H1 (cell line): ENCODE data around the gene RCAN2. TPM values are rescaled to one million over a fixed set of nuclear protein-coding genes. Genes with fewer than 3 reads are reported as not detected.

Experiments used
- CTCF ChIA-PET: fragments of 300-600 bp; sonication (Branson Sonifier 250); formaldehyde crosslinking; loops from one replicate; lab custom pipeline; 2021; ENCODE audit not compliant: partially characterized antibody; lab: Charles Lee
- POLR2A ChIA-PET: fragments of 300-600 bp; sonication (Branson Sonifier 250); formaldehyde crosslinking; loops from one replicate; lab custom pipeline; 2021; ENCODE audit warnings: inconsistent platforms; ENCODE audit not compliant: partially characterized antibody; lab: Charles Lee
- DNase-seq, 2 experiments: peaks; one replicate each; pipeline versions ENCODE4 v3.0.0 to v3.0.0-alpha.2; 2010 to 2022; ENCODE audit warnings: low spot score in 2 of 2, low read depth in 1 of 2, mixed read lengths in 1 of 2
- FAIRE-seq: peaks from 2 replicates; lab custom pipeline; 2011; peaks lifted over from hg19 to GRCh38; lab: Jason Lieb, UNC
- H2AFZ ChIP-seq: 2 replicates; pipeline ENCODE4 v1.8.1; 2012; ENCODE audit warnings: low read length, inconsistent platforms
- H2AK5ac ChIP-seq: 2 replicates; pipeline ENCODE4 v1.6.1; 2013; ENCODE audit warnings: low read depth, low read length
- H2BK120ac ChIP-seq: replicated peaks from 2 replicates; pipeline ENCODE3; 2013; ENCODE audit warnings: low read depth, low read length, inconsistent platforms
- H2BK12ac ChIP-seq: 2 replicates; pipeline ENCODE4 v1.6.1; 2013; ENCODE audit warnings: low read depth, low read length
- H2BK15ac ChIP-seq: 2 replicates; pipeline ENCODE4 v1.6.1; 2013; ENCODE audit warnings: low read length
- H2BK20ac ChIP-seq: 2 replicates; pipeline ENCODE4 v1.6.1; 2013; ENCODE audit warnings: low read length
- H2BK5ac ChIP-seq: 2 replicates; pipeline ENCODE4 v1.6.1; 2013; ENCODE audit warnings: low read depth, low read length
- H3K14ac ChIP-seq: 2 replicates; pipeline ENCODE4 v1.6.1; 2013; ENCODE audit warnings: inconsistent platforms; ENCODE audit not compliant: insufficient read length
- H3K18ac ChIP-seq: 2 replicates; pipeline ENCODE4 v1.6.1; 2013; ENCODE audit warnings: low read length; ENCODE audit errors: extremely low read depth
- H3K23ac ChIP-seq: 2 replicates; pipeline ENCODE4 v1.6.1; 2013; ENCODE audit warnings: inconsistent platforms; ENCODE audit not compliant: insufficient read length
- H3K23me2 ChIP-seq: 2 replicates; pipeline ENCODE4 v1.6.1; 2013; ENCODE audit warnings: low read depth, low read length
- H3K27ac ChIP-seq: 2 replicates; pipeline ENCODE4 v1.6.1; 2011; ENCODE audit warnings: low read depth, low read length, inconsistent platforms
- H3K27me3 ChIP-seq, 4 experiments: replicated peaks in 1 of 4; 1 replicate in 1 of 4; 2 replicates in 3 of 4; pipeline versions ENCODE4 v1.6.1 to v1.8.1; 2011 to 2013; ENCODE audit warnings: low read length in 3 of 4, mild to moderate bottlenecking in 3 of 4, inconsistent platforms in 2 of 4, mixed read lengths in 2 of 4, moderate library complexity in 1 of 4; ENCODE audit not compliant: control insufficient read depth in 3 of 4, insufficient read depth in 3 of 4; ENCODE audit errors: extremely low read depth in 1 of 4
- H3K36me3 ChIP-seq, 4 experiments: 2 replicates each; pipeline versions ENCODE4 v1.6.1 to v1.8.1; 2011 to 2013; ENCODE audit warnings: mild to moderate bottlenecking in 4 of 4, low read length in 3 of 4, moderate library complexity in 2 of 4, control low read depth in 1 of 4, inconsistent platforms in 1 of 4; ENCODE audit not compliant: insufficient read depth in 4 of 4, control insufficient read depth in 2 of 4
- H3K4ac ChIP-seq: replicated peaks from 2 replicates; pipeline ENCODE3; 2013; ENCODE audit warnings: low read length, low read depth, mixed read lengths, inconsistent platforms; ENCODE audit not compliant: insufficient read length
- H3K4me1 ChIP-seq, 4 experiments: replicated peaks in 1 of 4; 1 replicate in 1 of 4; 2 replicates in 3 of 4; pipeline versions ENCODE4 v1.6.1 to v1.8.1; 2011 to 2013; ENCODE audit warnings: low read length in 3 of 4, inconsistent platforms in 2 of 4, mixed read lengths in 1 of 4; ENCODE audit not compliant: insufficient read depth in 4 of 4, control insufficient read depth in 3 of 4
- H3K4me2 ChIP-seq, 2 experiments: 2 replicates each; pipeline versions ENCODE4 v1.6.1 to v1.8.1; 2011 to 2013; ENCODE audit warnings: low read depth in 2 of 2, low read length in 2 of 2, control low read depth in 1 of 2, inconsistent platforms in 1 of 2, mild to moderate bottlenecking in 1 of 2; ENCODE audit not compliant: insufficient read depth in 1 of 2
- H3K4me3 ChIP-seq, 4 experiments: fragments of 200-600, 300-600 bp in 1 of 4; sonication (generic), shearing (Covaris generic), sonication (Bioruptor Twin) in 1 of 4; 2 replicates each; pipeline versions ENCODE4 v1.5.1 to v1.8.1; 2011 to 2016; ENCODE audit warnings: low read length in 4 of 4, low read depth in 3 of 4, control low read depth in 2 of 4, inconsistent platforms in 2 of 4, mild to moderate bottlenecking in 2 of 4, mixed read lengths in 1 of 4, moderate library complexity in 1 of 4; ENCODE audit not compliant: insufficient read depth in 2 of 4; ENCODE audit errors: extremely low read depth in 1 of 4
- H3K56ac ChIP-seq: replicated peaks from 2 replicates; pipeline ENCODE3; 2013; ENCODE audit warnings: low read depth, mild to moderate bottlenecking, mixed read lengths, low read length, inconsistent platforms; ENCODE audit not compliant: insufficient read length
- H3K79me1 ChIP-seq: 2 replicates; pipeline ENCODE4 v1.6.1; 2013; ENCODE audit warnings: low read depth, low read length, control low read depth
- H3K79me2 ChIP-seq, 2 experiments: 2 replicates each; pipeline versions ENCODE4 v1.6.1 to v1.8.1; 2012 to 2013; ENCODE audit warnings: low read length in 2 of 2, mild to moderate bottlenecking in 2 of 2, inconsistent platforms in 1 of 2; ENCODE audit not compliant: insufficient read depth in 2 of 2, control insufficient read depth in 1 of 2
- H3K9ac ChIP-seq, 4 experiments: replicated peaks in 1 of 4; 1 replicate in 1 of 4; 2 replicates in 3 of 4; pipeline versions ENCODE4 v1.6.1 to v1.8.1; 2011 to 2013; ENCODE audit warnings: low read depth in 3 of 4, low read length in 3 of 4, control low read depth in 2 of 4, mild to moderate bottlenecking in 2 of 4, moderate library complexity in 2 of 4, inconsistent platforms in 1 of 4; ENCODE audit errors: extremely low read depth in 1 of 4
- H3K9me3 ChIP-seq, 2 experiments: 2 replicates each; pipeline versions ENCODE4 v1.6.1 to v1.8.1; 2012 to 2013; ENCODE audit warnings: mild to moderate bottlenecking in 2 of 2, moderate library complexity in 2 of 2, control low read depth in 1 of 2, inconsistent platforms in 1 of 2, low read depth in 1 of 2, low read length in 1 of 2, mixed read lengths in 1 of 2; ENCODE audit not compliant: insufficient read depth in 2 of 2
- H4K20me1 ChIP-seq, 2 experiments: replicated peaks in 1 of 2; 2 replicates each; pipeline versions ENCODE3 to v1.8.1; 2011 to 2013; ENCODE audit warnings: inconsistent platforms in 2 of 2, low read length in 2 of 2, mild to moderate bottlenecking in 1 of 2; ENCODE audit not compliant: insufficient read depth in 2 of 2, control insufficient read depth in 1 of 2
- H4K5ac ChIP-seq: 2 replicates; pipeline ENCODE4 v1.6.1; 2013; ENCODE audit warnings: low read length, low read depth, mixed read lengths, inconsistent platforms; ENCODE audit not compliant: insufficient read length
- H4K8ac ChIP-seq: 2 replicates; pipeline ENCODE4 v1.8.0; 2013; ENCODE audit warnings: mild to moderate bottlenecking, moderate library complexity, low read length, inconsistent platforms; ENCODE audit not compliant: insufficient read depth; ENCODE audit errors: extremely low read depth
- H4K91ac ChIP-seq: replicated peaks from 2 replicates; pipeline ENCODE3; 2013; ENCODE audit warnings: low read length, mixed read lengths, inconsistent platforms; ENCODE audit not compliant: insufficient read length
- CHD2 ChIP-seq: IDR thresholded peaks from 2 replicates; pipeline ENCODE4 v1.6.1; 2012; ENCODE audit warnings: low read length, improper control_type of control experiment
- CREB1 ChIP-seq: IDR thresholded peaks from 2 replicates; pipeline ENCODE4 v1.6.1; 2012; ENCODE audit warnings: inconsistent platforms
- FOSL1 ChIP-seq: IDR thresholded peaks from 2 replicates; pipeline ENCODE4 v1.6.1; 2011; ENCODE audit warnings: mild to moderate bottlenecking, low read depth, low read length, moderate library complexity; ENCODE audit not compliant: insufficient read depth
- GABPA ChIP-seq: IDR thresholded peaks from 2 replicates; pipeline ENCODE4 v1.6.1; 2011; ENCODE audit warnings: mild to moderate bottlenecking, low read length, moderate library complexity, borderline replicate concordance; ENCODE audit not compliant: insufficient read depth
- HDAC6 ChIP-seq: IDR thresholded peaks from one replicate; pipeline ENCODE4 v1.7.1; 2012; ENCODE audit warnings: low read depth, mild to moderate bottlenecking, inconsistent platforms, low read length, moderate library complexity
- KDM1A ChIP-seq: fragments of 200-600, 300-600 bp; sonication (generic); IDR thresholded peaks from 2 replicates; pipeline ENCODE4 v1.7.1; 2016; ENCODE audit warnings: mild to moderate bottlenecking, low read length, borderline replicate concordance
- KDM4A ChIP-seq: IDR thresholded peaks from one replicate; pipeline ENCODE4 v1.7.1; 2012; ENCODE audit warnings: low read depth, mild to moderate bottlenecking, moderate library complexity, low read length, inconsistent platforms; ENCODE audit not compliant: severe bottlenecking
- RAD21 ChIP-seq, 2 experiments: IDR thresholded peaks in 1 of 2; conservative IDR thresholded peaks in 1 of 2; 2 replicates each; pipeline ENCODE4 v1.6.1; 2011; ENCODE audit warnings: low read depth in 2 of 2, low read length in 2 of 2, improper control_type of control experiment in 1 of 2, inconsistent platforms in 1 of 2, mild to moderate bottlenecking in 1 of 2, moderate library complexity in 1 of 2
- RNF2 ChIP-seq: fragments of 200-900, 300-1000 bp; sonication (generic); IDR thresholded peaks from 2 replicates; pipeline ENCODE4 v1.7.1; 2016; ENCODE audit warnings: borderline replicate concordance, low read depth, mild to moderate bottlenecking, antibody characterized with exemption, low read length; ENCODE audit not compliant: poor library complexity, severe bottlenecking; ENCODE audit errors: missing control alignments
- SRF ChIP-seq: IDR thresholded peaks from 2 replicates; pipeline ENCODE4 v1.6.1; 2011; ENCODE audit warnings: mild to moderate bottlenecking, low read depth, low read length, moderate library complexity
- TBP ChIP-seq: IDR thresholded peaks from 2 replicates; pipeline ENCODE4 v1.6.1; 2011; ENCODE audit warnings: low read depth, low read length, improper control_type of control experiment
- ZNF274 ChIP-seq: IDR thresholded peaks from 2 replicates; pipeline ENCODE4 v1.7.0; 2012; ENCODE audit warnings: low read length, borderline replicate concordance; ENCODE audit errors: extremely low read depth
- WGBS, 2 experiments: shearing (Covaris generic) in 1 of 2; methylation state at CpG; one replicate each; pipeline versions ENCODE4 v1.1.6 to v1.1.7; 2013 to 2015; ENCODE audit warnings: low lambda C conversion rate in 2 of 2, mixed read lengths in 2 of 2, inconsistent platforms in 1 of 2, low coverage in 1 of 2, missing lambda C conversion rate in 1 of 2; ENCODE audit not compliant: insufficient replicate concordance in 2 of 2, insufficient coverage in 1 of 2, insufficient read length in 1 of 2; ENCODE audit errors: extremely low coverage in 1 of 2, missing lambda C conversion rate in 1 of 2; 5-methylcytosine and 5-hydroxymethylcytosine counted together
- polyA plus RNA-seq, 7 experiments: library from polyadenylated mRNA; depleted of rRNA in 3 of 7; stranded (reverse) in 5 of 7; unstranded in 2 of 7; fragments of >200 nt in 5 of 7; fragments of 200-250 nt in 2 of 7; gene quantifications; 1 replicate in 5 of 7; 2 replicates in 1 of 7; 4 replicates in 1 of 7; pipeline versions ENCODE4 v1.2.1 to v1.2.3, GENCODE V29; 2011 to 2013; ENCODE audit warnings: missing spikeins in 2 of 7, mixed read lengths in 2 of 7
- total RNA-seq: library from RNA; stranded (reverse); fragmentation: NEBNext Ultra II Directional; extraction: Animal tissue kit (Norgen Biotek cat#: 25700); gene quantifications from 2 replicates; pipeline ENCODE4 v1.2.1, GENCODE V29; 2021
- TF ChIP-seq, protein P1 (sequence below): IDR thresholded peaks from 2 replicates; pipeline ENCODE4 v1.6.1; 2012; ENCODE audit warnings: low read length, inconsistent platforms

RCAN2 gene
- total and polyA plus RNA-seq, 2 of the 8 experiments (the other 6 are each of a cell fraction or from before 2014, with no cell fraction given) = 5.0 to 8.5 TPM

GRCh38 chr6:46454691-46455090, 36.6 kb downstream of the RCAN2 start:
- Histone ChIP-seq H2BK12ac (no peak overlapping the region), H2AFZ (no peak overlapping the region), H3K9ac (no peak overlapping the region), H4K20me1 (no peaks in the 10 kb centered on the region), H2BK15ac (no peak overlapping the region), H3K4me2 (no peak overlapping the region), H3K9me3 (no peaks in the 10 kb centered on the region), H3K4ac (no peak overlapping the region), H3K79me1 (no peaks in the 10 kb centered on the region), H2BK20ac (no peak overlapping the region), H3K36me3 (no peaks in the 10 kb centered on the region), H3K14ac (no peak overlapping the region), H4K91ac (no peak overlapping the region), H3K23me2 (no peaks in the 10 kb centered on the region), H3K27me3 (no peaks in the 10 kb centered on the region), H3K27ac (no peak overlapping the region), H3K4me1 (no peaks in the 10 kb centered on the region), H3K4me3 (no peak overlapping the region), H3K79me2 (no peaks in the 10 kb centered on the region), H2BK120ac (no peak overlapping the region), H3K23ac (no peak overlapping the region), H3K18ac (no peak overlapping the region), H2BK5ac (no peak overlapping the region), H4K5ac (no peak overlapping the region), H3K56ac (no peak overlapping the region), H4K8ac (no peak overlapping the region), H2AK5ac (no peak overlapping the region)
- no peak for FAIRE-seq
- WGBS, 2 experiments = 97% methylated on average over 1 of the region's 1 CpG; no CpG with 5 or more reads in 1 of the 2 experiments
- ChIA-PET POLR2A (no interaction called here), CTCF (no interaction called here)
- no peak for DNase-seq
- no peak for TF ChIP-seq TBP
- no peak for TF ChIP-seq SRF
- TF ChIP-seq, protein P1, sequence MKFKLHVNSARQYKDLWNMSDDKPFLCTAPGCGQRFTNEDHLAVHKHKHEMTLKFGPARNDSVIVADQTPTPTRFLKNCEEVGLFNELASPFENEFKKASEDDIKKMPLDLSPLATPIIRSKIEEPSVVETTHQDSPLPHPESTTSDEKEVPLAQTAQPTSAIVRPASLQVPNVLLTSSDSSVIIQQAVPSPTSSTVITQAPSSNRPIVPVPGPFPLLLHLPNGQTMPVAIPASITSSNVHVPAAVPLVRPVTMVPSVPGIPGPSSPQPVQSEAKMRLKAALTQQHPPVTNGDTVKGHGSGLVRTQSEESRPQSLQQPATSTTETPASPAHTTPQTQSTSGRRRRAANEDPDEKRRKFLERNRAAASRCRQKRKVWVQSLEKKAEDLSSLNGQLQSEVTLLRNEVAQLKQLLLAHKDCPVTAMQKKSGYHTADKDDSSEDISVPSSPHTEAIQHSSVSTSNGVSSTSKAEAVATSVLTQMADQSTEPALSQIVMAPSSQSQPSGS = no peak
- no peak for TF ChIP-seq FOSL1
- no peak for TF ChIP-seq KDM1A
- no peak for TF ChIP-seq RNF2
- TF ChIP-seq ZNF274 = no peak
- no peak for TF ChIP-seq GABPA
- no peak for TF ChIP-seq HDAC6
- TF ChIP-seq CHD2 = no peak
- no peak for TF ChIP-seq KDM4A
- no peak for TF ChIP-seq CREB1
- TF ChIP-seq RAD21 (IDR thresholded peaks at IDR 0.05 in 1 of 2, conservative IDR thresholded peaks at IDR 0.05 in 1 of 2; ENCODE audit: low read depth in 2 of 2, low read length in 2 of 2) = no peak
